Measurements from ENCODE around the gene RBM25.
A peak's percentile ranks its signal among the peaks of the same experiment; 100 is the strongest.
"Not testable (repeated sequence)": the region's sequence is repeated elsewhere in the genome, so short reads cannot be mapped to it uniquely, and the experiment has no call there.

Gene RBM25

DNA sequence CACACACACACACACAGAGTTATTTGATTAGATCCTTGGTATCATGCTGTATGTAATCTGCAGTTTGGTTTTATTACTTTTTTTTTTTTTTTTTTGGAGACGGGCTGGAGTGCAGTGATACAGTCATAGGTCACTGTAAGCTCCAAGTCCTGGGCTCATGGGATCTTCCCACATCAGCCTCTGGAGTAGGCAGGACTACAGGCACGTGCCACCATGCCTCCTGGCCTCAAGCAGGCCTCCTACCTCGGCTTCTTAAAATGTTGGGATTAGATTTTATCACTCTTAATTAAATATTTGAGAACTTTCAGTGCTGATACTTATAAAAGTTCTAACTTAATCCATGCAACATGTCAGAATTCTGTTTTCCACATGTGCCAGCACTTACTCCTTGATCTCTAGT lies 46.7 kb downstream of the RBM25 start:
- no peak for DNase-seq

DNA sequence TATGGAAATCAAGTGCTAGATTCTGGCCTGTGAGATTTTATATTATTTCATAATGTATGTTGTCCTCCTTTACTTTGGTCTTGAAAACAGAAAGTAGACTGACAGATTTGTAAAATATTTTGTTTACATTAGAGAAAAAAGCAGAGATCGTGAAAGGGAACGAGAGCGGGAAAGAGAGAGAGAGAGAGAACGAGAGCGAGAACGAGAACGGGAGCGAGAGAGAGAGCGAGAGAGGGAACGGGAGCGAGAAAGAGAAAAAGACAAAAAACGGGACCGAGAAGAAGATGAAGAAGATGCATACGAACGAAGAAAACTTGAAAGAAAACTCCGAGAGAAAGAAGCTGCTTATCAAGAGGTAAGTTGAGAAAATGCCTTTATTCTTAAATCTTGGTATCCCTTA lies 47.4 kb downstream of the RBM25 start:
- no peak for DNase-seq

DNA sequence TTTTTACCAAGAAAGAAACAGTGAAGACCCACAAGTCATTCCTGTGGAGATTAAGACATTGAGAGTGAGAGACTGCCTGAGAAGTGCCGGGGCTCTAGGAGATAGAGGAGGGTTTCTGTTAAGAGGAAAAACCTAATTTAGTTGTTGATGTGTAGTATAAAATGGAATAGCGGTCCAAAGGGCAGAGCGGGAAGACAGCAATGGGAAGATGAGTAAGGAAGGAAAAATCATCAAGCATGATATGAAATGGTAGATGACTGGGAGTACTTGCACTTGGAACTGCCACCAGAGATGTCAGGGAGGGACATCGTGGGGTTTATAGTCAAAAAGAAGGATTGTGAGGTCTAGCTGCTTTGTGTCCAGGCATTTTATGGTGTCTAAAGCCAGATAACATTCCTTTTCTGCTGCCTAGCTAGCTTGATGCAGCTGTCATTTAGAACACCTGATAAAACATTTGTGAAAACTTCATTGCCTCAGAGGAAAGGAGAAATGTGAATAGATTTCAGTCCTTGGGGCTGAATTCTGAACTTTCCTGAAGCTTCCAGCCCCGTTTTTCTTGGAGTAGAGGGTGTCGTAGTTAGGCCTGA lies 57.8 kb downstream of the RBM25 start:
- DNase-seq, result no peak

DNA sequence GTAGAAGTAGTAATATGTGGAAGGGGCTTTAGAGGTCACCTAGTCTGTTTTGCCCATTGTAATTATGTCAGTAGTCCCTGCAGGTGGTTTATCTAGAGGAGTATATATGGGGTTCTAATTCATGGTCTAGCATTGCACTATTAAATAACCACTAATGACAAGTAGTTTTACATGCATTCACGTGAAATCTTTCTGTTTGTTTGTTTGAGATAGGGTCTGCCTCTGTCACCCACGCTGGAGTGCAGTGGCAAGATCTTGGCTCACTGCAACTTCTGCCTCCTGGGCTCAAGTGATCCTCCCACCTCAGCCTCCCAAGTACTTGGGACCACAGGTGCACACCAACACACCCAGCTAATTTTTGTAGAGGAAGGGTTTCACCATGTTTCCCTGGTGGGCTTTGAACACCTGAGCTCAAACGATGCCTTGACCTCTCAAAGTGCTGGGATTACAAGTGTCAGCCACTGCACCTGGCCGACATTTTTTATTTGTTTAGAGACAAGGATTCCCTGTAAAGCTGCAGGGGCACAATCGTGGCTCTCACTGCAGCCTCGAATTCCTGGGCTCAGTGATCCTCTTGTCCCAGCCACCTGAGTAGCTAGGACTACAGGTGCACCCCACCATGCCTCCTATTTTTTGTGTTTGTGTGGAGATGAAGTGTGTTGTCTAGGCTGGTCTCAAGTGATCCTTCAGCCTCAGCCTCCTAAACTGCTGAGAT lies 66.0 kb downstream of the RBM25 start:
- no peak for DNase-seq

DNA sequence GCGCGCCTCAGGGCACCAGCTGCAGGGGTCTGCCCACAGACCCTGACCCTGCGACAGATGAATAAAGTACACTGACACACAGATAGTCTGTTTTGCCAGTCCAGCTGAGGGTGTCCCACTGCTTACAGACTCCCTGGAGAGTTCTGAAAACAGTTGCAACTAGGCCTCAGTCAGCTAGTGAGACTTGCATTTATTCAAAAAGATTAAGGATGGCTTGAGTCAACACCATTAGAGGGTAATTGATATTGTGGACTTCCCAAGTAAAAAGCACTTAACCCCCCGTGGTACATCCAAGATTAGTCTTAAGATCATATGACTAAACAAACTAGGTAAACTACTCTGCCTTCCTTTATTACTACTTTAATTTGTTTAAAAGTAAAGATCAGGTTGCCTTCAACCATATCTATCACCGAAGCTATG lies 66.8 kb downstream of the RBM25 start:
- no peak for DNase-seq

DNA sequence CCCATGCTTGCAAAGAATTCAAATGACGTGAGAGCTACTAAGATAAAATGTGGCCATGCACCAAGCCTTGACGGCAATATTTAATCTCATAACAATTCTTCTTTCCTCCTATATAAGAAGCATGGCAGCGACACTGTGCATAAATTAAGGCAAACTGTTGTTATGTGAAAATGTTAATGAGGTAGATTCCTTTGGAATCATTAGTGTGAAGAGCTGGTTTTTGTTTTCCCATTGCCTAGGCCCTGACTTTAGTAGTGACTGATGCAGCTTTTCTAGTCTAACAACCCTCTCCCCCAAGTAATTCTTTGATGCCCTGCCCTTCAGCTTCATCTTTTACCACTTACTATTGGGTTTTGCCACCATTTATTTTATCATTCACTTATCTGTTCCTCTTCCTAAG lies 67.4 kb downstream of the RBM25 start:
- DNase-seq, result no peak

DNA sequence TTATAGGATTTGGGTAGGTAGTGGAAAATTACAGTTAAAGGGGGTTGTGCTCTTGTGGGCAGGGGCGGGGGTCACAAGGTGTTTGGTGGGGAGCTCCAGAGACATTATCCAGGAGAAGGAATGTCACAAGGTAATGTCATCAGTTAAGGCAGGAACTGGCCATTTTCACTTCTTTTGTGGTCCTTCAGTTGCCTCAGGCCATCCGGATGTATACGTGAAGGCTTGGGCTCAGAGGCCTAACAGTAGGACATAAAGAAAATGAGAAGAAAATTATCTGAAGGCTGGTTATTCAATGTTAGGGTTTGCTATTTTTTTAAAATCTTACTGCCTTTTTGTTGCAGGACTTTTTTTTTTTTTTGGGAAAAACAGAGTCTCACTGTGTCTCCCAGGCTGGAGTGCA lies 75.5 kb downstream of the RBM25 start:
- no peak for DNase-seq

DNA sequence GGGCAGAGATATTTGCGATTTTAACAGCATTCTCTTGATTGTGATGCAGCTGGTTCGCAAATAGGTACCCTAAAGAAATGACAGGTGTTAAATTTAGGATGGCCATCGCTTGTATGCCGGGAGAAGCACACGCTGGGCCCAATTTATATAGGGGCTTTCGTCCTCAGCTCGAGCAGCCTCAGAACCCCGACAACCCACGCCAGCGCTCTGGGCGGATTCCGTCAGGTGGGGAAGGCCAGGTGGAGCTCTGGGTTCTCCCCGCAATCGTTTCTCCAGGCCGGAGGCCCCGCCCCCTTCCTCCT lies 77.7 kb downstream of the RBM25 start:
- DNase-seq, result no peak

DNA sequence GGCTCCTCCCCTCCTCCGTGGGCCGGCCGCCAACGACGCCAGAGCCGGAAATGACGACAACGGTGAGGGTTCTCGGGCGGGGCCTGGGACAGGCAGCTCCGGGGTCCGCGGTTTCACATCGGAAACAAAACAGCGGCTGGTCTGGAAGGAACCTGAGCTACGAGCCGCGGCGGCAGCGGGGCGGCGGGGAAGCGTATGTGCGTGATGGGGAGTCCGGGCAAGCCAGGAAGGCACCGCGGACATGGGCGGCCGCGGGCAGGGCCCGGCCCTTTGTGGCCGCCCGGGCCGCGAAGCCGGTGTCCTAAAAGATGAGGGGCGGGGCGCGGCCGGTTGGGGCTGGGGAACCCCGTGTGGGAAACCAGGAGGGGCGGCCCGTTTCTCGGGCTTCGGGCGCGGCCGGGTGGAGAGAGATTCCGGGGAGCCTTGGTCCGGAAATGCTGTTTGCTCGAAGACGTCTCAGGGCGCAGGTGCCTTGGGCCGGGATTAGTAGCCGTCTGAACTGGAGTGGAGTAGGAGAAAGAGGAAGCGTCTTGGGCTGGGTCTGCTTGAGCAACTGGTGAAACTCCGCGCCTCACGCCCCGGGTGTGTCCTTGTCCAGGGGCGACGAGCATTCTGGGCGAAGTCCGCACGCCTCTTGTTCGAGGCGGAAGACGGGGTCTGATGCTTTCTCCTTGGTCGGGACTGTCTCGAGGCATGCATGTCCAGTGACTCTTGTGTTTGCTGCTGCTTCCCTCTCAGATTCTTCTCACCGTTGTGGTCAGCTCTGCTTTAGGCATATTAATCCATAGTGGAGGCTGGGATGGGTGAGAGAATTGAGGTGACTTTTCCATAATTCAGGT lies 78.3 kb downstream of the RBM25 start, which contains the start of gene PSEN1:
Gene PSEN1, plus strand, starts transcription at position 121 of the 839 bp plus-strand sequence. CDS start 11,513 bp downstream, outside the sequence.
- peak; percentile 97 for DNase-seq

DNA sequence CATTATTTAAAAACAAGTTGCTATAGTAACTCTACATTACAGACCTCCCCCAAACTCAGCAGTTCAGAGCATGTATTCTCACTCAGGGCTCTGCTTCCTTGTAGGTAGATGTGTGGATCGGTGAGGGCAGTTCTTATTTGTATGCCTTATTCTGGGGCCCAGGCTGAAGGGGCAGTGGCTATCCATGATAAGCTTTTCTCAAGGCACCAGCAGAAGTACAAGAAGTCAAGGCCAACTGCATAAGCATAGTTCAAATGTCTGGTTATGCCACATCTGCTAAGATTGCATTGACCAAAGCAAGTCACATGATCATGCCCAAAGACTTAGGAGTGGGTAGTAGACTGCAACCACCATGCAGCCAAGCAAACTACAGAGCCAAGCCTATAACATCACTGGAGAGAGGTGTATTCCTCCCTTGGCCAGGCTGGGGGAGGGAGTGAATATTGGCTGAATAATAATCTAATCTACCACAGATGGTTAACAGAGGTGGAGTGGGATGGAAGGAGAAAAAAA lies 82.5 kb downstream of the RBM25 start:
- peak; percentile 19 for DNase-seq

DNA sequence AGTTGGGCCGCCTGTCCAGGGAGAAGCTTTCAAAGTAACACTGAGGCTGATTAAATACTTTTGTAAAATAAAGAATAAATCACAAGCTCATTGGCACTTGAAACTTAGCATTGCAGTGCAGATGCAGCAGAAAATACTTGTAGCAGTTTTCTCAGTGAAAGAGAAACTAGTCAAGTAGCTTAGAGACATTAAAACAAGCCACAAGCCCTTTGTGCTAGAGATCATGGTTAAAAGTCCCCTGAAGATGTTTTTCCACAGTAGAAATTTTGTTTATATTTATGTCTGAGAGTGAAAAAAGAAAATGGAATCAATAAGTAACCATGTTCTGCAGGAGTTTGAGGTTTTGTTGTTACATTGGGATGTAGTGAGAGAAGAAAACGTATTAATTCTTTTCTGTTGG lies 83.9 kb downstream of the RBM25 start:
- no peak for DNase-seq

DNA sequence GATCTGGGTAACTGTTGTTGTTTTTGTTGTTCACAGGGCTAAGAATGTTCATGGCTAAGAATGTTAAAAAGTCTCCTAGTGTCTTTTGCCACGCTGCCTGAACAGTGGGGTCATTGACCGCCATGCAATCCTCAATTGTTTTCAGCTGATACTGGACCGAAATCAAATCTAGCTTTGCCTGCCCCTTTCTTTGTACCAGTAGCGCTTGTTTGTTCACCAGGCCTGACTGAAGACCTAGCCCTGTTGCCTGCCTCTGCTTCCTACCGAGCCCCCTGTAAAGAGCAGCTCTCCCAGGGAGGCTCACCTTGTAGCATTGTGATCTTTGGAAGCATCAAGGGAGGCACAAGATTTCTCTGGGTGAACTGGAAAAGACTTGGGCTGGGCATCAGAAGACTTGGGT lies 84.7 kb downstream of the RBM25 start:
- DNase-seq, result no peak

DNA sequence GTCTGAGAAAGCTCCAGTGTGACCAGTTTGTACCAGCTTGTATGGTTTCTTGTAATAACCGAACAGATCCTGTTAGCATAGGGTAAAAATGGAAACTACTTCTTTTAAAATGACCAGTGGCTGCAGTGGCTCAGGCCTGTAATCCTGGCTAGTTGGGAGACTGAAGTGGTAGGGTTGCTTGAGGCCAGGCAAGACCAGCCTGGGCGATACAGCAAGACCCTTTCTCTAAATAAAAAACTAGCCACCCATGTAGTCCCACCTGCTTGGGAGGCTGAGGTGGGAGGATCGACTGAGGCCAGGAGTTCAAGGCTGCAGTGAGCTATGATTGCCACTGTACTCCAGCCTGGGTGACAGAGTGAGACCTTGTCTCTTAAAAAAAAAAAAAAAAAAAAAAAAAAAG lies 85.3 kb downstream of the RBM25 start:
- no peak for DNase-seq

DNA sequence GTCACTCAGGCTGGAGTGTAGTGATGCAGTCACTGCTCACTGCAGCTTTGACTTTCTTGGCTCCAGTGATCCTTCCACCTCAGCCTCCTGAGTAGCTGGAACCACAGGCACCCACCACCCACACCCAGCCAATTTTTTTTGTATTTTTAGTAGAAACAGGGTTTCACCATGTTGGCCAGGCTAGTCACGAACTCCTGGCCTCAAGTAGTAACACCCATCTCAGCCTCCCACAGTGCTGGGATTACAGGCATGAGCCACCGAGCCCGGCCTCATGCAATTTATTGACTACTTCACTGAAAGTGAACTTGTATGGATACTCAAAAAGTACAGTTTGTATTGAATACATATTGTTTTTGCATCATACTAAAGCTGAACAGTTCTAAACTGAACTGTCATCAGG lies 87.0 kb downstream of the RBM25 start:
- DNase-seq, result no peak

DNA sequence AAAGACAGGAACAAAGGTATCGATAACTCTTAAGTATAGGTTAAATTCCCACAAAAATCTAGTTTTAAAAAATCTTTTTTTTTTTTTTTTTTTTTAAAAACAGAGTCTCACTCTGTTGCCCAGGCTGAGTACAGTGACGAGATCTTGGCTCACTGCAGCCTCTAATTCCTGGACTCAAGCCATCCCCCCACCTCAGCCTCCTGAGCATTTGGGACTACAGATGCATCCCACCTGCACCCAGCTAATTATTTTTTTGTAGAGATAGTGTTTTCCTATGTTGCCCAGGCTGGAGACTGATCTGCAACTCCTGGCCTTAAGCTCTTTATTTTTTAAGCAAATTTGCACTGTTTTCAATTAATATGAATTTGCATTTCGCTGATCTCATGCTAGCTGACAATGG lies 87.8 kb downstream of the RBM25 start:
- no peak for DNase-seq

DNA sequence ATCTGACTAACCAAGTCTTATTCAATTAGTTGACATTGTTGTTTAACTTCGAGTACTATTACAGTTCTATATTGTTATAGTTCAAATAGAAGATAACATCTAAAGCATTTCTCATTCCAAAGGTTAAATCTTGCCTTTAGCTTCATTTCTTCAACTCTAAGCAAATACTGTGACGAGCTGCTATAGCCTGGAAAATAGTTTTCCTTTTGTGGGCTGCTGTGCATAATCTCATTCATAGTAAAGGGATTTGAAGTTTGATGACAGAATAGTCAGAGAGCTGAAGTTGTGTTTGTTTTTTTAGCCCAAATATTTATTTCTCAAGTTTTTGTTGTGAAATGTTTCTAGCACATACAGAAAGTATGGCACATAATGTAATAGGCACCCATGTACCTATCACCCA lies 91.4 kb downstream of the RBM25 start:
- DNase-seq, result no peak

DNA sequence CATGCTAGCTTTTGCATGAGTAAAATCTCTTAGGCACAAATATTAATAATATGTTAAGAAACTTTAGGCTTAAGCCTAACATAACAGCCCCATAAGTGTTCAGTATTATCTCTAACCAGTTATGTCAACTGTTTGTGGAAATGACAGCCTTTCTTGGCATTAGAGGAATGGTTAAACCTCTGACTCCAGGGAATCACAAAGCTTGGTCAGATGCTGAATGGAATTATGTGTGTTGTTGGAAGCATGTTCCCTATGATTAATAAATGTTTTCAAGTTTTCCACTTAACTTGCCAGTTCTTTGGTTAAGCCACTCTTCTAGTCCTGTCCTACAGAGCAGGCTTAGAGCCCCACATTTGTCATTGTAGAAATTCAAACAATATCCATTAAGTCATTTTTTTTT lies 94.9 kb downstream of the RBM25 start:
- DNase-seq, result no peak

DNA sequence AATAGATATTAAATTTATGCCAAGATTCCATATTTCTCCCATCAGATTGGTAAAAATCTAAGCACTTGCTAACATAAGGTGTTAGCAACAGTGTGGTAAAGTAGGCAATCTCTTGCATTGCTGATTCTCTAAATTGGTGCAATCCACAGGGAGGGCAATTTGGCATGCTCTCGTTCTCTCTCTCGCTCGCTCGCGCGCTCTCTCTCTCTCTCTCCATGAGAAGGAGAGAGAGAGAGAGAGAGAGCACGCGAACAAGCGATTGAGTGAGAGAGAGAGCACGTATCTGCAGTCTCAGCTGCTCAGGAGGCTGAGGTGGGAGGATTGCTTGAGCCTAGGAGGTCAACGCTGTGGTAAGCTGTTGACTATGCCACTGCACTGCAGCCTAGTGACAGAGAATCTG lies 103.9 kb downstream of the RBM25 start:
- DNase-seq, result no peak

DNA sequence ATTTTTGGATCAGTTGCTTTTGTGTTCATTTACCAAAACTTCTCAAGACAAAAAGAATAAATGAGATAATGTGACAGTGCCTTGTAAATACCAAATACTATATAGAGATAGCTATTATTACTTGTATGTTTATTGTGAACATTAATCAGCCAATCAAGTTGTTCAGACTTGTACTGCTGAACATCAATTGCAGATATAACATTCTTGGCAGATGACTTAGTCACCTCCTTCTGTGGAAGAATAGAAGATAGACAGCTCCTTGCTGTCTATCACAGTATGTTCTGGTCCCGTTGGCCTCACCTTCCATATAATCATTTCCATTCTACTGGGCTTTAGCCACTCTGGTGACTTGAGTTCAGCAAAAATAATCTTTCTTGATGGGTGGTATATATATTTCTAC lies 108.1 kb downstream of the RBM25 start:
- no peak for DNase-seq

DNA sequence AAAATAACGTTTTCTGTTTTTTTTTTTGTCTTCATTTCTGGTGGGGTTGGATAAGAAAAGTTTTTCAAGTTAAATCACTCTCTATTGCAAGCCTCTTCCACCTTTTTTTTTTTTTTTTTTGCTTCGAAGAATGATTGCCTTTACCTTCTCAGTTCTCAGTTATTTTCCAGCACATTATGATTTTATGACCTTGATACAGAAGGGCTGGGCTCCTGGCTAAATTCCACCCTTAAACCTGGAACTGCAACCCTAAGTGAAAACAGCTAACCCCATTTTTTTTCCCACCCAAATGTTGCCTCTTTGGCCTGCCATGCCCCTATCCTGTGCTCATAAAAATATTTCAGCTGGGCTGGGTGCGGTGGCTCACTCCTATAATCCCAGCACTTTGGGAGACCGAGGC lies 109.4 kb downstream of the RBM25 start:
- no peak for DNase-seq

DNA sequence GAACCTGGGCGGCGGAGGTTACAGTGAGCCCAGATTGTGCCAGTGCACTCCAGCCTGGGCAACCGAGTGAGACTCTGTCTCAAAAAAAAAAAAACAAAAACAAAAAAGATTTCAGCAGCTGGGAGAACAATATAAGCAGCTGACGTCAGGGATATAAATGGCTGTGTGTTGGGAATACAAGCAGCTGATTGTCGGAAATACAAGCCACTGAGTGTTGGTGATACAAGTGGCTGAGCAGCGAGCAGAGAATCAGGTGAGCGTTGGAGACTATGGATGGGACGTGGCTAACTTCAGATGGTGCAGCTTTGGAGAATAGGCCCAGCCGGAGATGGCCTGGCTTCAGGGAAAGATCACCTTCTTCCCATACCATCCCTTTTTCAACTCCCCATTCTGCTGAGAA lies 109.9 kb downstream of the RBM25 start:
- no peak for DNase-seq

DNA sequence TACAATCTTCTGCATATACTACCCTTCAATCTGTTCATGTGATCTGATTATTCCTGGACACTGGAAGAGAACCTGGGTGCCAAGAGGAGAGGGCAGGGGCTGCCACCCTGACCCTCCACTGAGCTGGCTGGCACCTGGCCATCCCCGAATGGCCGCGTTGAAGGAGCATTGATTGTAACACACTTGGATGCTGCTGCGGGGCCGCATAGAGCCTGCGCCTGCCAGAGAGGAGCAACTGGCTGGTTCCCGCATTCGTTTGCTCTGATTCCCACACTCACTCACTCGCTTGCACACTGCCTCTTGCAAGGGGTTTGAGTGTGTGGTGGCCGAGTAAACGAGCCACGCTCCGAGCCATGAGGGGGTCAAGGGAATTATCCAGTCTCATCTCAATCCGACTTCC lies 110.4 kb downstream of the RBM25 start:
- no peak for DNase-seq

DNA sequence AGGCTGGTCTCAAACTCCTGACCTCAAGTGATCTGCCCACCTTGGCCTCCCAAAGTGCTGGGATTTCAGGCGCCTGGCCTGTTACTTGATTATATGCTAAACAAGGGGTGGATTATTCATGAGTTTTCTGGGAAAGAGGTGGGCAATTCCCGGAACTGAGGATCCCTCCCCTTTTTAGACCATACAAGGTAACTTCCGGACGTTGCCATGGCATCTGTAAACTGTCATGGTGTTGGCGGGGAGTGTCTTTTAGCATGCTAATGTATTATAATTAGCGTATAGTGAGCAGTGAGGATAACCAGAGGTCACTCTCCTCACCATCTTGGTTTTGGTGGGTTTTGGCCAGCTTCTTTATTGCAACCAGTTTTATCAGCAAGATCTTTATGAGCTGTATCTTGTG lies 111.5 kb downstream of the RBM25 start:
- not testable (repeated sequence) for DNase-seq

DNA sequence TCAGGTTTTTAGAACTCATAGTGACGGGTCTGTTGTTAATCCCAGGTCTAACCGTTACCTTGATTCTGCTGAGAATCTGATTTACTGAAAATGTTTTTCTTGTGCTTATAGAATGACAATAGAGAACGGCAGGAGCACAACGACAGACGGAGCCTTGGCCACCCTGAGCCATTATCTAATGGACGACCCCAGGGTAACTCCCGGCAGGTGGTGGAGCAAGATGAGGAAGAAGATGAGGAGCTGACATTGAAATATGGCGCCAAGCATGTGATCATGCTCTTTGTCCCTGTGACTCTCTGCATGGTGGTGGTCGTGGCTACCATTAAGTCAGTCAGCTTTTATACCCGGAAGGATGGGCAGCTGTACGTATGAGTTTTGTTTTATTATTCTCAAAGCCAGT lies 112.4 kb downstream of the RBM25 start:
- DNase-seq, result no peak

Data from inflammatory macrophage treated with lipopolysaccharide for 4 hours (primary cell).